Stomach (tissue), 9 donors: ENCODE data around the gene NANOS3. TPM values are rescaled to one million over a fixed set of nuclear protein-coding genes. Genes with fewer than 3 reads are reported as not detected.

ENCODE experiments used
- DNase-seq, 2 donors: peaks; one replicate each; pipeline versions ENCODE4 v3.0.0 to v3.0.0-alpha.2; 2013 to 2019
- H3K27ac ChIP-seq, 5 donors: fragments of 200-600 bp in 4 of 5; sonication (generic) in 4 of 5; one replicate each; pipeline ENCODE4 v1.5.1; 2013 to 2019; ENCODE audit warnings: mild to moderate bottlenecking in 1 of 5, moderate library complexity in 1 of 5
- H3K27me3 ChIP-seq, 3 donors: fragments of 200-600 bp; sonication (generic); one replicate each; pipeline ENCODE4 v1.5.1; 2017 to 2019; ENCODE audit warnings: mixed run types in 1 of 3
- H3K36me3 ChIP-seq, 4 donors: fragments of 200-600 bp; sonication (generic); 1 replicate in 3 of 4; 2 replicates in 1 of 4; pipeline ENCODE4 v1.5.1; 2016 to 2019
- H3K4me1 ChIP-seq, 4 donors: fragments of 200-600 bp; sonication (generic); one replicate each; pipeline ENCODE4 v1.5.1; 2016 to 2019
- H3K4me3 ChIP-seq, 4 donors: fragments of 200-600 bp; sonication (generic) in 3 of 4; one replicate each; pipeline ENCODE4 v1.5.1; 2016 to 2019; ENCODE audit warnings: mild to moderate bottlenecking in 1 of 4
- H3K9me3 ChIP-seq, 4 donors: fragments of 200-600 bp; sonication (generic); one replicate each; pipeline ENCODE4 v1.5.1; 2016 to 2019
- EP300 ChIP-seq: sonication (generic); formaldehyde crosslinking; IDR thresholded peaks from one replicate; pipeline ENCODE4 v1.6.1; 2017; ENCODE audit warnings: antibody characterized with exemption
- POLR2A ChIP-seq, 4 donors: fragments of 450-650 bp; IDR thresholded peaks; one replicate each; pipeline ENCODE4 v1.6.1; 2016; ENCODE audit warnings: antibody characterized with exemption in 4 of 4, control low read depth in 2 of 4, mild to moderate bottlenecking in 1 of 4, moderate library complexity in 1 of 4
- POLR2AphosphoS5 ChIP-seq, 3 donors: sonication (generic); formaldehyde crosslinking; IDR thresholded peaks; one replicate each; pipeline ENCODE4 v1.6.1; 2016; ENCODE audit warnings: antibody characterized with exemption in 3 of 3
- WGBS, 5 donors: extraction: QIAGEN DNeasy Blood & Tissue Kit in 3 of 5; methylation state at CpG; one replicate each; pipeline versions ENCODE4 v1.1.5 to v1.1.7; 2013 to 2018; 5-methylcytosine and 5-hydroxymethylcytosine counted together
- intact Hi-C: fragments of 100-400 bp; cut with DNase I; formaldehyde crosslinking; loops from one replicate; pipeline ENCODE4 v1.15.1; 2023; ENCODE audit warnings: low total_unique reads
- polyA plus RNA-seq, 3 donors: library from polyadenylated mRNA; stranded (reverse); fragments of 200-250 nt; gene quantifications; one replicate each; pipeline ENCODE4 v1.2.3, GENCODE V29; 2013
- total RNA-seq, 5 donors: library from RNA; depleted of rRNA; stranded (reverse); fragments of >200 nt; gene quantifications; one replicate each; pipeline versions ENCODE4 v1.1.0 to v1.2.3, GENCODE V29; 2014 to 2016
- TF ChIP-seq, protein P1 (sequence below), 7 experiments: fragments of 450-650 bp in 4 of 7; fragments of 200-600 bp in 3 of 7; sonication (generic) in 3 of 7; IDR thresholded peaks; one replicate each; pipeline ENCODE4 v1.5.1; 2016 to 2019; ENCODE audit warnings: antibody characterized with exemption in 7 of 7, control low read depth in 2 of 7, mild to moderate bottlenecking in 1 of 7
- donor health status: healthy with polysubstance abuse.
- donor health status: Bipolar disorder and iron deficiency.
- donor health status: healthy.

Gene NANOS3
- total and polyA plus RNA-seq, 8 donors: 1.2 TPM; not detected in 7

DNA sequence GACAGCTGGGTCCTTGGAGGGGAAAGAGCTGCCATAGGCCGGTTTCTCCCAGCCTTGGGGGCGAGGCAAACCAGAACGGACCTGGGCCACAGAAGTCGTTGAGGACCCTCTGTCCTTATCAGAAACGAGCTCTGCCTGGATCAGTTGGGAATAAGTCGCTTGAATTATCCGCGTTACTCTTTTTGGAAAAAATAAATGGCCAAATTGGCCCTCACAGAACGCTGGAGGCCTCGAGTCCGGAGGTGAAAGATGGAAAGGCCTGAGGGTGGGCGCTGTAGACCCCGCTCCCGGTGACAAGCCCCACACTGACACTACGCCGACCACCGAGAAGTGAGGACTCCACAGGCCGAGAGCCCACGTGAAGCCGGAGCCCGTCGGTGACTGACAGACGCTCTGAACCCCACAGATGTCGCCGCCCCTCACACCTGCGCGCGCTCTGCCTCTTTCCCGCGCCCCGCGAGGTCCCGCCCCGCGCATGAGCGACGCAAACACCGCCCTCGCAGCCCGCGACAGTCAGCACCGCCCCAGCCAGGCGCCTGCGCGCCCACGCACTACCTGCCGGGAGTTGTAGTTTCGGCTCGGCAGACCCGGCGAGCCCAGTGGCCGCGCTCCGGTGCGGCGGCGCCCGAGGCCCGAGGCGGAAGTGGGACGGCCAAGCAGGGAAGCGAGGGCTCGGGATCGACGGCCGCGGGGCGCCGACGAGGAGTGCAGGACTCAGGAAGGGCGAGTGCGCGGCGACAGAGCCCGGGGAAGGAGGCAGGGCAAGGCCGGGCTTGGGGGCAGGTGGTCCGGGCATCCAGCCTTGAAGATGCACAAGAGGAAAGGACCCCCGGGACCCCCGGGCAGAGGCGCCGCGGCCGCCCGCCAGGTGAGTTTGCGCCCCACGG, 28.9 kb downstream of the NANOS3 start, which contains the start of the genes BRME1 and CC2D1A:
BRME1 (minus strand) TSS at position 484 of the 887 bp plus-strand sequence. CDS start 1,225 bp downstream, outside the sequence.
CC2D1A (plus strand) TSS at position 568 of the 887 bp plus-strand sequence; CDS start at position 809, 241 bp downstream.
- Histone ChIP-seq H3K9me3 (no peaks in the 10 kb centered on the region), H3K27me3 (no peaks in the 10 kb centered on the region), H3K36me3 (peaks cover 0 to 21% (median 17%) of the 10 kb centered on the region in 4 donors), H3K4me1 (peaks cover 14 to 34% (median 32%) of the 10 kb centered on the region in 4 donors), H3K27ac (peak within 1 kb of the TSS; percentile 84 to 91 (median 89)), H3K4me3 (peak within 1 kb of the TSS; percentile 70 to 97 (median 78))
- TF ChIP-seq POLR2AphosphoS5 (IDR thresholded peaks at IDR 0.05) (peak; percentile 57 to 92 (median 81)), POLR2A (IDR thresholded peaks at IDR 0.05) (peak in 1 of 4 donors; percentile 35), EP300 (no peak)
- TF ChIP-seq, protein P1, sequence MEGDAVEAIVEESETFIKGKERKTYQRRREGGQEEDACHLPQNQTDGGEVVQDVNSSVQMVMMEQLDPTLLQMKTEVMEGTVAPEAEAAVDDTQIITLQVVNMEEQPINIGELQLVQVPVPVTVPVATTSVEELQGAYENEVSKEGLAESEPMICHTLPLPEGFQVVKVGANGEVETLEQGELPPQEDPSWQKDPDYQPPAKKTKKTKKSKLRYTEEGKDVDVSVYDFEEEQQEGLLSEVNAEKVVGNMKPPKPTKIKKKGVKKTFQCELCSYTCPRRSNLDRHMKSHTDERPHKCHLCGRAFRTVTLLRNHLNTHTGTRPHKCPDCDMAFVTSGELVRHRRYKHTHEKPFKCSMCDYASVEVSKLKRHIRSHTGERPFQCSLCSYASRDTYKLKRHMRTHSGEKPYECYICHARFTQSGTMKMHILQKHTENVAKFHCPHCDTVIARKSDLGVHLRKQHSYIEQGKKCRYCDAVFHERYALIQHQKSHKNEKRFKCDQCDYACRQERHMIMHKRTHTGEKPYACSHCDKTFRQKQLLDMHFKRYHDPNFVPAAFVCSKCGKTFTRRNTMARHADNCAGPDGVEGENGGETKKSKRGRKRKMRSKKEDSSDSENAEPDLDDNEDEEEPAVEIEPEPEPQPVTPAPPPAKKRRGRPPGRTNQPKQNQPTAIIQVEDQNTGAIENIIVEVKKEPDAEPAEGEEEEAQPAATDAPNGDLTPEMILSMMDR (IDR thresholded peaks at IDR 0.05): peak in 1 of 7 experiments; percentile 14
- 7 to 14% (median 7%) methylated on average over 49 to 86 of the region's 86 CpGs for WGBS, 5 donors
- intact Hi-C loops: no loop called here
- DNase-seq: peak; percentile 96 to 97

DNA sequence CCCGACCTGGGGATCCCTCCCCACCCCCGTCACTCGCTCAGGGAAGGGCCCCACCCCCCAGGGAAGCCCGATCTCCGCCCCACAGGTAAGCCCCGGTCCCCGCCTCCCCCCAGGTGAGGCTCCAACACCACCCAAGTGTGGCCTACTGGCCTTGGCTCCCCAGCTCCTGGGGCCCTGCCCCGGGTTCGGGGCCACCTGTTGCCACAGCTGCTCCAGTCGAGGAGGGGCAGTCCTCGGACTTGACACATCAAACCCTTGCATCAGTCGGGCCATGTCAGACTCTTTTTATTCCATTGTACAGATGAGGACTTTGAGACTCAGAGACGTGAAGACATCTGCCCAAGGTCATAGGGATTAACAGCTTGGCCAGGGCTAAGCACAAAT, 29.6 kb downstream of the NANOS3 start:
- DNase-seq: peak; percentile 63 to 72
- intact Hi-C loops: no loop called here
- WGBS, 5 donors: 0 to 5% (median 1%) methylated on average over 2 to 13 of the region's 13 CpGs
- peaks cover 14 to 34% (median 32%) of the 10 kb centered on the region in 4 donors for H3K4me1 ChIP-seq
- H3K27me3 ChIP-seq: no peaks in the 10 kb centered on the region
- no peaks in the 10 kb centered on the region for H3K9me3 ChIP-seq
- H3K27ac ChIP-seq: peak overlapping the region; percentile 84 to 91 (median 89)
- TF ChIP-seq POLR2AphosphoS5 (IDR thresholded peaks at IDR 0.05) (no peak), EP300 (no peak), POLR2A (IDR thresholded peaks at IDR 0.05) (no peak)
- TF ChIP-seq, protein P1 (IDR thresholded peaks at IDR 0.05): no peak
- peak overlapping the region; percentile 70 to 97 (median 78) for H3K4me3 ChIP-seq
- H3K36me3 ChIP-seq: peaks cover 0 to 28% (median 24%) of the 10 kb centered on the region in 4 donors

DNA sequence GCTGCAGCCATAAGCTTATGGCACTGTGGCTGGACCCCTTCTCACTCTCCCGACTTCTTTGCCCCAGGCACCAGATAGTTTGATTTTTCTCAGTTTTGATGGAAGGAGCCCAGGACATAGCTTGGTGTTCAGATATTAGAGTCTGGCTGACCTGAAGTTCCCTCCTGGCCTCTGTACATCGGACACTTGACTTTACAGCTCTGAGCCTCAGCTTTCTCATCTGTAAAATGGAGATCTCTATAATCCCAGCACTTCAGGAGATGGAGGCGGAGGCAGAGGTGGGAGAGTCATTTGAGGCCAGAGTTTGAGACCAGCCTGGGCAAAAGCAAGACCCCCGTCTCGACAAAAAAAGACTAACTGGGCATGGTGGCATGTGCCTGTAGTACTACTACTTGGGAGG, 30.0 kb downstream of the NANOS3 start:
- Histone ChIP-seq H3K4me3 (peak overlapping the region; percentile 70 to 97 (median 78)), H3K27me3 (no peaks in the 10 kb centered on the region), H3K4me1 (peaks cover 14 to 34% (median 32%) of the 10 kb centered on the region in 4 donors), H3K27ac (peak overlapping the region in 3 of 5 donors; percentile 84 to 90 (median 89)), H3K36me3 (peaks cover 0 to 31% (median 27%) of the 10 kb centered on the region in 4 donors), H3K9me3 (no peaks in the 10 kb centered on the region)
- no peak for DNase-seq
- WGBS, 5 donors: 89 to 91% (median 90%) methylated on average over 5 of the region's 5 CpGs
- TF ChIP-seq POLR2AphosphoS5 (IDR thresholded peaks at IDR 0.05) (no peak), POLR2A (IDR thresholded peaks at IDR 0.05) (no peak), EP300 (no peak)
- TF ChIP-seq, protein P1 (IDR thresholded peaks at IDR 0.05): no peak
- intact Hi-C loops: no loop called here

DNA sequence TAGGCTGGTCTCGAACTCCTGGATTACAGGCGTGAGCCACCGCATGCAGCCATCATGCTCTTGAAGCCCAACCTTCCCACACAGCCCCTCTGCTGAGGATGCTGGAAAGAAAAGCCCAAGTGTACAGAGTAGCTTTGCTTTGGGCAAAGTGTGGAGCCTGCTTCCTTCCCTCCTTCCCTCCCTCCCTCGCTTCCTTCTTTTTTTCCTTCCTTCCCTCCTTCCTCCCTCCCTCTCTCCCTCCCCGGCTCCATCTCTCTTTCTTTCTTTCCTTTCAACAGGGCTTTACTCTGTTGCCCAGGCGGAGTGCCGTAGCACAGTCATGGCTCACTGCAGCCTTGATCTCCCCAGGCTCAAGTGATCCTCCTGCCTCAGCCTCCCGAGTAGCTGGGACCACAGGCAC, 31.7 kb downstream of the NANOS3 start:
- intact Hi-C loops: no loop called here
- Histone ChIP-seq H3K27ac (no peak overlapping the region), H3K4me3 (no peak overlapping the region), H3K36me3 (peaks cover 14 to 48% (median 45%) of the 10 kb centered on the region in 4 donors), H3K4me1 (peaks cover 14 to 34% (median 32%) of the 10 kb centered on the region in 4 donors), H3K9me3 (no peaks in the 10 kb centered on the region), H3K27me3 (no peaks in the 10 kb centered on the region)
- 89 to 94% (median 91%) methylated on average over 7 to 8 of the region's 8 CpGs for WGBS, 5 donors
- TF ChIP-seq EP300 (no peak), POLR2AphosphoS5 (IDR thresholded peaks at IDR 0.05) (no peak)
- TF ChIP-seq, protein P1 (IDR thresholded peaks at IDR 0.05): no peak
- DNase-seq: no peak
